NCI-H1417 (cell line): ENCODE measurements around the gene TEAD1.

Experiments used
- DNase-seq, 3 experiments: peaks; one replicate each; lab custom pipeline; 2025; lab: John Stamatoyannopoulos, UW

The TEAD1 gene

GRCh38 chr11:12789054-12789453, 114.8 kb downstream of the TEAD1 start:
- DNase-seq: no peak

- DNase-seq: peak in 2 of 3 experiments; percentile 20 to 29
Observed at GRCh38 chr11:12789596-12790215, 115.5 kb downstream of the TEAD1 start.

- no peak for DNase-seq
Observed at GRCh38 chr11:12790861-12791616, 116.8 kb downstream of the TEAD1 start.

GRCh38 chr11:12792018-12792417, 117.8 kb downstream of the TEAD1 start:
- no peak for DNase-seq

GRCh38 chr11:12792590-12792989, 118.4 kb downstream of the TEAD1 start:
- DNase-seq: no peak

- no peak for DNase-seq
Observed at GRCh38 chr11:12793065-12793464, 118.8 kb downstream of the TEAD1 start.

GRCh38 chr11:12793506-12793905, 119.3 kb downstream of the TEAD1 start:
- no peak for DNase-seq

- no peak for DNase-seq
Observed at GRCh38 chr11:12794576-12795230, 120.5 kb downstream of the TEAD1 start.

GRCh38 chr11:12797996-12798395, 123.8 kb downstream of the TEAD1 start:
- no peak for DNase-seq

GRCh38 chr11:12798609-12799011, 124.4 kb downstream of the TEAD1 start:
- DNase-seq: peak in 1 of 3 experiments; percentile 30

- peak in 1 of 3 experiments; percentile 32 for DNase-seq
Observed at GRCh38 chr11:12799334-12799835, 125.2 kb downstream of the TEAD1 start.

GRCh38 chr11:12800032-12800671, 125.9 kb downstream of the TEAD1 start:
- DNase-seq: peak; percentile 48 to 84 (median 78)

GRCh38 chr11:12800871-12801270, 126.7 kb downstream of the TEAD1 start:
- DNase-seq: peak in 2 of 3 experiments; percentile 37 to 65

- peak in 1 of 3 experiments; percentile 60 for DNase-seq
Observed at GRCh38 chr11:12801976-12802375, 127.8 kb downstream of the TEAD1 start.

GRCh38 chr11:12802418-12803085, 128.3 kb downstream of the TEAD1 start:
- peak; percentile 89 to 99 (median 98) for DNase-seq

- peak in 2 of 3 experiments; percentile 29 to 54 for DNase-seq
Observed at GRCh38 chr11:12803086-12803826, 129.0 kb downstream of the TEAD1 start.

GRCh38 chr11:12806113-12806512, 131.9 kb downstream of the TEAD1 start:
- peak in 2 of 3 experiments; percentile 31 to 47 for DNase-seq

GRCh38 chr11:12807621-12808020, 133.4 kb downstream of the TEAD1 start:
- DNase-seq: no peak

GRCh38 chr11:12808519-12808918, 134.3 kb downstream of the TEAD1 start:
- no peak for DNase-seq

- no peak for DNase-seq
Observed at GRCh38 chr11:12809364-12809763, 135.1 kb downstream of the TEAD1 start.
